GM21576 (cell line): Measurements from ENCODE around the gene ZDHHC4.
"Not testable (repeated sequence)": the region's sequence is repeated elsewhere in the genome, so short reads cannot be mapped to it uniquely, and the experiment has no call there.

Experiments used
- ATAC-seq: cut with Tn5 transposase; IDR thresholded peaks from one replicate; pipeline ENCODE4 v1.9.1; 2021; ENCODE audit warnings: mild to moderate bottlenecking, moderate library complexity; ENCODE audit not compliant: unreplicated experiment

Gene ZDHHC4

GRCh38 chr7:6559896-6560295 is 17.4 kb upstream of the ZDHHC4 start:
- ATAC-seq = no peak

- no peak for ATAC-seq
These were observed 15.1 kb upstream of the ZDHHC4 start for GRCh38 chr7:6562106-6562505.

- ATAC-seq = no peak
These were observed 13.1 kb upstream of the ZDHHC4 start for GRCh38 chr7:6563936-6564770.

- ATAC-seq = no peak
These were observed 11.6 kb upstream of the ZDHHC4 start for GRCh38 chr7:6565655-6566054.

GRCh38 chr7:6567886-6568285 is 9.4 kb upstream of the ZDHHC4 start:
- ATAC-seq = no peak

GRCh38 chr7:6571160-6571779 is 6.0 kb upstream of the ZDHHC4 start:
- no peak for ATAC-seq

- no peak for ATAC-seq
These were observed 1.8 kb upstream of the ZDHHC4 start for GRCh38 chr7:6575281-6576023.

- ATAC-seq = no peak
These were observed 1.0 kb upstream of the ZDHHC4 start for GRCh38 chr7:6576024-6576866.

GRCh38 chr7:6576867-6577368 is 336 bp upstream of the ZDHHC4 start:
- ATAC-seq = not testable (repeated sequence)

GRCh38 chr7:6578114-6579084 is 1.1 kb downstream of the ZDHHC4 start:
- ATAC-seq = no peak

GRCh38 chr7:6579446-6579845 is 2.2 kb downstream of the ZDHHC4 start:
- no peak for ATAC-seq

GRCh38 chr7:6585746-6586432 is 8.6 kb downstream of the ZDHHC4 start:
- not testable (repeated sequence) for ATAC-seq

- no peak for ATAC-seq
These were observed 11.3 kb downstream of the ZDHHC4 start for GRCh38 chr7:6588566-6588965.

GRCh38 chr7:6589151-6589828 is 12.0 kb downstream of the ZDHHC4 start:
- ATAC-seq = no peak

GRCh38 chr7:6589829-6590644 is 12.8 kb downstream of the ZDHHC4 start, which contains the start of gene INTS15:
INTS15 (plus strand) TSS chr7:6590021; CDS start chr7:6590284, 263 bp downstream.
- ATAC-seq = peak; percentile 85

GRCh38 chr7:6590645-6591110 is 13.4 kb downstream of the ZDHHC4 start:
- peak; percentile 26 for ATAC-seq

- no peak for ATAC-seq
These were observed 22.8 kb downstream of the ZDHHC4 start for GRCh38 chr7:6600093-6600492.
